UCSD-AML1 (cell line): Measurements from ENCODE around the gene PQBP1.
A peak's percentile ranks its signal among the peaks of the same experiment; 100 is the strongest.

Experiments used
- DNase-seq: peaks from one replicate; lab custom pipeline; 2025; ENCODE audit not compliant: unreplicated experiment; lab: John Stamatoyannopoulos, UW

PQBP1 gene

DNA sequence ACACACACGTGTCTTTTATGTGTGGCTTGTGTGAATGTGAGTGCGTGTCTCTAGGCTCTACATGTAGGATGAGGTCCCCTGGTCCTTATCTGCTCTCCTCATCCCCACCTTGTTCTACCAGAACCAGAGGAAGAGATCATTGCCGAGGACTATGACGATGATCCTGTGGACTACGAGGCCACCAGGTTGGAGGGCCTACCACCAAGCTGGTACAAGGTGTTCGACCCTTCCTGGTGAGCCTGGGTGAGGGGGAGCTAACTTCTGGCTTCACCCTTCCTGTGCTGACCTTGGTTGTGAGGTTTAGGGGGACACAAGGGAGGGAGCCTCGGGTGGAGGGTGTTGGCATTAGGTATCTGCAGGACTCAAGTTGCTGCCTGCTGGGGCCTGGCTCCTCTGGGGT, 3.3 kb downstream of the PQBP1 start:
- no peak for DNase-seq

DNA sequence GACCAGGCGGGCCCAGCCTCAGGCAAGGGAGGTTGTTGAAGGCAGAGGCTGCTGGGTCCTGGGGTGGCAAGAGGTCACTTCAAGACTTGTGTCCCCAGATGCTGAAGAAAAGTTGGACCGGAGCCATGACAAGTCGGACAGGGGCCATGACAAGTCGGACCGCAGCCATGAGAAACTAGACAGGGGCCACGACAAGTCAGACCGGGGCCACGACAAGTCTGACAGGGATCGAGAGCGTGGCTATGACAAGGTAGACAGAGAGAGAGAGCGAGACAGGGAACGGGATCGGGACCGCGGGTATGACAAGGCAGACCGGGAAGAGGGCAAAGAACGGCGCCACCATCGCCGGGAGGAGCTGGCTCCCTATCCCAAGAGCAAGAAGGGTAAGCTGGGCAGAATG, 4.4 kb downstream of the PQBP1 start:
- no peak for DNase-seq

DNA sequence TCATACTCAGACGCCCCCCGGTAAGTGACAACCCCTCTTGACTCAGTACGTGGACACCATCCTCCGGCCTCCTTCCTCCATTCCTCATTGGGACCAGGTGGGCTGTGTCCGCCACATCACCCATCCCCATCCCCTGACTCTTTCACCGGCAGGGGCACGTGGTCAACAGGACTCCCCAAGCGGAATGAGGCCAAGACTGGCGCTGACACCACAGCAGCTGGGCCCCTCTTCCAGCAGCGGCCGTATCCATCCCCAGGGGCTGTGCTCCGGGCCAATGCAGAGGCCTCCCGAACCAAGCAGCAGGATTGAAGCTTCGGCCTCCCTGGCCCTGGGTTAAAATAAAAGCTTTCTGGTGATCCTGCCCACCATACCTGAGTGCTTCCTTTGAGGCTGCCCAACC, 5.0 kb downstream of the PQBP1 start:
- no peak for DNase-seq

DNA sequence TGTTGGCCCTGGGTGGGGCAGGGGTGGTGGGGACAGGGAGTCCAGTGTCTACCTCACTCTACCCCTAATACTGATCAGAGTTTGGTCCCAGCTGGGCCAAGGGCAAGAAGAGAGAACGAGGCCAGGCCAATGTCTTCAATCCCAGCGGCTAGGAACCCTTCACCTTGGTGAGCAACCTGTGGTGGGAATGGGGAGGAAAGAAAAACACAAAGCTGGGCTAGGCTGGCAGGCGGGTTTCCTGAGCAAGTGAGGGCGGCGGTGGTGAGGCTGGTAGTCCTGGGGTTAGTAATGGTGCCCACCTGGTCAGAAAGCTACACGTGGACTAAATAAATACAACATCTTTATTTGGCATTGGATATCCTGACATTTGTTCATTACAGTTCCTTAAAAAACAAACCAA, 5.6 kb downstream of the PQBP1 start:
- no peak for DNase-seq

DNA sequence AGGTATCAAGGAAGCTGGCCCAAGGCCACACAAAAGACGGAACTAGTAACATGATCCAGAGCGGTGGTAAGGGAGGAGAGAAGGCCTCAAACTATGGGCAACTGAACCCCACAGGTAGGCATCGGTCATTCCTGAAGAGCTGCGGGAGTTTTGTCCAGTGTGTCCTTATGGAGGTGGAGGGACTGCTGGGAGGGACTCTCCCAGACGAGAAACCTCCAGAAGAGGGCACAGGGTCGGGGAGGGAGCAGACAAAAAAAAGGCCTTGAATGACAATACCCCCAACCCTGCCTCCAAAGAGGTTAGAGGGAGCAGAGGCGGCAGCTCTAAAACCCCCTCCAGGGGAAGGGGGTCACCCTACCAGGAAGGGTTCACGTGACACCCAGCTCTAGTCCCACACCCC, 6.5 kb downstream of the PQBP1 start:
- DNase-seq = no peak

DNA sequence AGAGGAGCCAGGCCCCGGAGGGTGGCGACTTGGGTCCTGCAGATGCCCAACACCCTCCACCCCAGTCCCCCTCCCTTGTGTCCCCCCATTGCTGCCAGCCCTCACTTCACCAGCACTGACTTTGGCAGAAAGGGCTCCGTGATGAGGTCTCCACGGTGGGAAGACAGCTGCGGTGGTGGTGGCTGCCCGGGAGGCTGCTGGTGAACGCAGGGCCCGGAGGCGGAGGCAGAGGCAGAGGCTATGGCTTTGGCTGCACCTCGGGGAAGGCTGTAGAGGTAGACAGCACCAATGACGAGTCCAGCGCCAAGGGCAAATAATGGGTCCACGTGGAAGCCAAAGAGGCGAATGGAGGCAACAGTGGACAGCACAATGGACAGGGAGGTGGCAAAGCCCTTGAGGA, 6.9 kb downstream of the PQBP1 start:
- no peak for DNase-seq

DNA sequence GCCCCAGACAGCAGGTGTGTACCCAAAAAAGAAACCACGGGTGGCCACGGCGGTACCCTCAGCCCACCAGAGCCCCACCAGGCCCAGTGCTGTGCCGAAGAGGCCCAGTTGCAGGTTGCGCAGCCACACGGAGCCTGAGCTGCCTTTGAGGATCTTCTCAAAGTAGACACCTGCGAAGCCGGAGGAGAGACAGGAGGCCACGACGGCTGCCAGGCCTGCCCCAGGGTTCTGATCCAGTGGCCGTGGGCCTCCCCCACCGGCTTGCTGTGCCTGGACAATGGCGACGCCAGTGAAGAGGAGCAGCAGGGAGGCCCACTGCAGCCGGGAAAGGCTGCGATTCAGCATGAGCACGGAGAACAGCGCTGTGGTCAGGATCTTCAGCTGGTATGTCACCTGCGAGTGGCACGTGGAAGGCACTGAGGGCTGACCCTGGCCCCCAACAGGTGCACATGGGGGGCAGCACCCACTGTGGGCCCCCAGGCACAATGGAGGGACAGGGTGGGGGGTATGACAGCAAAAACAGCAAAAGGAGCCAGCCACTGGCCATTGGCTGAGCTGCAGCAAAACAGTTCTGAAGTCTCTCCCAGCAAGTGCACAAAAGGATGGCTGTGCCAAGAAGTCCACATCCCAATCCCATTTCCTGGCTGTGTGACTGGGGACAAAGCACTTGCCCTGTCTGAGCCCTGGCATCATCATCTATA, 7.5 kb downstream of the PQBP1 start:
- DNase-seq = no peak

DNA sequence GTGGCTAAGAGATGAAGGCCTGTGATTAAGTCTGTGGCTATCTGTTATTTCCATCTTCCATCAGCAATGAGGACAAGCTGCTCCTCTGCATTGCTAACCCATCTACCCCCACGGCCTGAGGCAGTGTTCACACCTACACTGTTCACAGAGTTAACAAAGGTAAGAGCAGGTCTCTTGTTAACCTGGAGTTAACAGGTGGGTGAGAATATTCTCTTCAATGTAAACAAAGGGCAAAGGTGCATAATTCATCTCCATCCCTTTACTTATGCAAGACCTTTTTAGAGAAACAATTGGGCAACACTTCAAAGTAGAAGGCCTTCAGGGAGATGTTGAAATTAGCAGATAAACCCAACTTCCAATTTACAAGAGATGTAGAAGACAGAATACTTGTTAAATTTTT, 10.9 kb downstream of the PQBP1 start:
- DNase-seq = no peak

DNA sequence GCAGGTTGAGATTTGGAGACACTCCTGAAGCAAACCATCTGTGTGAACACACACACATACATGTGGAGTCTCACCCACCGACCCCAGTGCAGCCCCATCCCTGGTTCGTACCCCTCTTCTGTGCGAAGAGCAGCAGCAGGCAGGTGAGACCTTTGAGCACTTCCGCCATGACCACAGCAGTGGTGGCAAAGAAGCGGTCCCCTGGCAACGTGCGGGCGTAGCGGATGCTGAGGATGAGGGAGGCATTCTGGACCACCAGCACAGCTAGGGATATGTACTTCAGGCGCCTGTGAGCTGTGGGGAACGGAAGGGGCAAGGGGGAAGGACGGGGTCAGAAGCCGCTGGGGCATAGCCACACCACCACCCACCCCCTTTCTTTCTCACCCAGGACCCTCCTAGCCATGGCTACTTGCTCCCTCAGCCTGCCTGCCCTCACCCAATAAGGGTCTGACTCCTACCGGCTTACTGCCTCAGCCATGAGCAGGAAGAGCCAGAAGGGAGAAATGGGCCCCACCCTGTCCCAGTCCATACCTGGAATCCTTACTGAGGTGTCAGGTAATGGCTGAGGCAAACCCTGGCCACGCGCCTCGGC, 12.1 kb downstream of the PQBP1 start:
- no peak for DNase-seq

DNA sequence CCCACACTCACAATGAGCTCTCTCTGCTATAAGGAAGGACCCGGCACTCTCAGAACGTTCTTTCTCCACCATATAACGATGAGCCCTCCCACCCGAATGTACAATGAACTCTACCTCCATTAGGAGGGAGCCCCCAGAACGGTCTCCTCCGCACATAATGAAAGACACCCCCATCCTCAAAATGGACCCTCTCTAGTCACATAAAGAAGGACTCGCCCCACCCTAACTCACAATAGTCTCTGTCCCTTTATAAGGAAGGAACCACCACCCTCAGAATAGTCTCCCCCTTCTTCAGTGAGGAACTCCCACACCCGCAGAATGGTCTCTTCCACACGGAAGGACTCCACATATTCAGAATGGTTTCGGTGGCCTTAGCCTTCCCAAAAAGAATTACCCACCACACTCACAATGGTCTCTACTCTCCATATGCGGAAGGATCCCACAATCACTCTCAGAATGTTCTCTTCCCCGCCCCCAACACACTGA, 13.2 kb downstream of the PQBP1 start:
- DNase-seq = no peak

DNA sequence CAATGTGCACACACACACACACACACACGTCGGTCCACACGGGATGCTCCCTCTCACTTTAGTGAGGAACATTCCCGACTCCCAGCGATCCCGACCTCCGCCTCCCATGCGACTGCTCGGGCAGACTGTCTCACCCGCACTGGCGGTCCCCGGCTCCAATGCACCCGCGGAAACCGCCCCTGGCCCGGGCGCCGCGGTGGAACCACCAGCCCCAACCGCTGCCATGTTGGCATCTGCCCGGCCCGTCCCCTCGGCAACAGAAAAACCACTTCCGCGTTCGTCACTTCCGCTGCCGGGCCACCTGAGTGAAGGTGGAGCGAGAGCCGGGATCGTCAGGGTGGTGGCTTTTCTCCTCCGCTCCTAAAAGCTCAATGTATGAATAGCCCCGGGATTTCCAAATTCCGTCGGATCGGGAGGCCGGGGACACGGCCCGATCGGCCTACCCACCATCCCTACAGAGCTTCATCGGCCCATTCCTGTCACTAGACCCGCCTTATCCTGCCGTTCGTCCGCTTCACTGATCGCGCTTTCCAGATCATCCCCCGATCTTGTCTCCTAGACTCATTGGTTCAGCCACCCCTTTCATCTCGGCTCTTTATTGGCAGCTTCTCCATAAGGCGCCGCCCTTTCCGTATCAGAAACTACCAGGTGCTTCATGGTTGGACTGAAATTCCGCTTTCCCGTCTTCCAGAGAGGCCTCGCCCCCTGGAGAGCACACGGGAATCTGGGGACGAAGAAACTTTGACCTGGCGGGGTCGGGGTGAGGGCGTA, 13.9 kb downstream of the PQBP1 start, which contains the start of gene SLC35A2:
Gene SLC35A2 (minus strand): TSS at position 235 of the 771 bp plus-strand sequence. CDS start 10 bp downstream, at position 225.
- DNase-seq = peak; percentile 79

DNA sequence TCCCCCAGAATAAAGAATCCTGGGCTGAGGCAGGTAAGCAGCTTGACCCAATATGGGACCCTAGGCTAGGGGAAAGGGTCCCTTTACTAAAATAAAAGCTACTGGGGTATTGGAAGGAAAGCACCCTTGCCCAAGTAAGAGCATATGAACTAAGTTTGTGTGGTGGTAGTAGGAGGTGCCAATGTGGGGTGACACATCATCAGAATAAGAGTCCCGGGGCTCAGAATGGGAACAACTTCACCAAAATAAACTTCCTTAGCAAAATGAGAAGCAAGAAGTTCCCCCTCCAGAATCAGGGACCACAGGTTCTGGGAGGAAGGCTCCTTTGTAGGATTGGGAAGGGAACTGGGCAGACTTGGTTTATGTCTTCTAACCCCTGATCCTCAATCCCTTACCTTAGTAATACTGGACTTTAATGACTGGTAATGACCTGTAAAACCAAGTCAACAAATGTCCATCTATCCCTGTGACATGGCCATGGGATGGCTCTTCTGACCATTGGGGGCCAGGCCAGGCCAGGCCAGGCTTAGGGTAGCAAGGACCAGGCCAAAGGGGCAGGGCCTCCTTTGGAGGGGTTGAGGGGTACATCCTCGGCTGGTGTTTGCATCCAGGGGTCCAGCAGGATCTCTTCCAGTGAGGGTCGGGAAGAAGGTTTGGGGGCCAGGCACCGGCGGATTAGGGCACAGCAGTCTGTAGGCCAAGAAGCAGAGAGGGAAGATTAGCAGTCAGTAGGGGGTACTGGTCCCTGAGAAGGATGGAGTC, 16.1 kb downstream of the PQBP1 start:
- DNase-seq = no peak

DNA sequence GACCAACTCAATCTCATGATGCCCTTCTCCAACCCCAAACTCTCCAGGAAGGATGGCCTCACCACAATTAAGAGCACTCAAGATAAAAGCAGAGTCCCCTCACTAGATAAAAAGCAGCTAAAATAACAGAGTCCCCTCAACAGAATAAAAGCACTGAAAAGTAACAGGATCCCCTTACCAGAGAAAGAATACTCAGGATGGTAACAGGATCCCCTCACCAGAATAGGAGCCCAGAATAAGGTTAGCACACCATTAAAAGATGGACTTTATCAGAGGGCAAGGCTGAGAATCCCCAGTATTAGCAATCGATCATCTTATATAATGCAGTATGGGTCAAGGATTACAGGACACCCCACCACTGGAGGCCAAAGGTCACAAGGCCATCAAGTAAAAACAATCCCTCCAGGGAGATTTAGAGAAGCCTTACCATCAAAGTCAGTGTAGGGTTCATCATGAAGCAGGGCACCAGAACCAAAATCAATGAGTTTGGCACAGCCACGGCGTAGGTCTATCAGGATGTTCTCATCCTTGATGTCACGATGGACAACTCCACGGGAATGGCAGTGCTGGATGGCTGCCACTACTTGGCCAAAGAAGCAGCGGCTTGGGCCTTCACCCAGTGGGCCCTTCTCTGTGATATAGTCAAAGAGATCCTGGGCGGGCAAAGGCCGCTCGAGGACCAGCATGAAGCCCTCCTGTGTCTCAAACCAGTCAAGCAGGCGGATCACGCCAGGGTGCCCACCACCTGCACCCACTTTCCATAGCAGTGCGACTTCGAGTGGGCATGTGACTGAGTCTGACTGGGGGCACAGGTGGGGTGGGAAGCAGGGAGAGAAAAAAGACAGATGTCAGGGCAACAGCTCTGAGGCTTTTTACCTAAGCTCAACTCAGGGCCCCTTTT, 17.1 kb downstream of the PQBP1 start:
- no peak for DNase-seq

DNA sequence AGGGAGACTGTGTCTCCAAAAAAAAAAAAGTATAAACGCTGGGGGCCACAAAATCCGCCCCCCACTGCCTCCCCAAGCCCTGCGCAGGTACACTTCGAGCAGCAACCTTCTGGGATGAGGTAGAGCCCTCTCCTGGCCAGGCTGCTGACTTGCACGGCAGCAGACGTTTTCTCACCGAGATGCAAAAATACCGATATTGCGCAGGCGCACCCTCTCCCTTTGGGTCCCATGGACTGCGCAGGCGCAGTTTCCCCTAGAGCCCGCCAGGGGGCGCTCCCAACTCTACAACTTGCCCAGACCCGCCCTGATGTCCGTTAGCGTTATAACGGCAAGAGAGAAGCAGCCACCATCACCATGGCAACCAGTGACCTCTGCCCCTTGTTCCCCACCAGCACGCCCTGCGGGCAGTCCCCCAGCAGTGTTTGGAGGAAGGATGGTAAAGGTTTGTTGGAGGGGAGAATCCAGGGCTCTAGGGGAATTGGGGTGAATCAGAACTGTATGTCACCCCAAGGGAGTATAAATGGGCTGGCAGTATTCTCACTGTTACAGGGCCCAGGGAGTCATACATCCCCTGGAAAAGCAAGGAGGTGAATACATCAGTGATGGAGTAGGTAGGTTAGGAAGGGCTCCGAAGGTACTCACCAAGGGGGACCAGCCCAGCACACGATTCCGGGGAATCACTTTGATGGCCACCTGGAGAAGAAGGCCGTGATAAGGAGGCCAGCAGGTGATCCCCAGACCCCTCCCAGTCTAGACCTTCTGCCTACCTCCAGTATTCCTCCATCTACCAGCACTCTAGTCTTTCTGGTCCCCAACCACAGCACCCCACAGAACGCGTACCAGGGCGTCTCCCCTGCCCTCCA, 19.6 kb downstream of the PQBP1 start:
- peak; percentile 89 for DNase-seq

DNA sequence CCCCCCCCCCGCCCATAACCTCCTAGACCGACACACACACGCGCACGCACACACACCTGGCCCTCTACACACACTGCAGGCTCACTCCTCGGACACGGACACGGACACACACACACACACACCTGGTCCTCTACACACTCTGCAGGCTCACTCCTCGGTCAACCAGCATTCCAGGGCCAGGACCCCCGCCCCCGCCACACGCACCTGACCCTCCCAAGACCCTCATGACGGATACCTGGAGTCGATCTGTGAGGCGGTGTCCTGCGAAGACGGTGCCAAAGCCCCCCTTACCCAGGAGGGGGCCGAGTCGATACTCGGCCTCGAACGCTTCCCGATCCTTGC, 20.5 kb downstream of the PQBP1 start:
- DNase-seq = no peak

DNA sequence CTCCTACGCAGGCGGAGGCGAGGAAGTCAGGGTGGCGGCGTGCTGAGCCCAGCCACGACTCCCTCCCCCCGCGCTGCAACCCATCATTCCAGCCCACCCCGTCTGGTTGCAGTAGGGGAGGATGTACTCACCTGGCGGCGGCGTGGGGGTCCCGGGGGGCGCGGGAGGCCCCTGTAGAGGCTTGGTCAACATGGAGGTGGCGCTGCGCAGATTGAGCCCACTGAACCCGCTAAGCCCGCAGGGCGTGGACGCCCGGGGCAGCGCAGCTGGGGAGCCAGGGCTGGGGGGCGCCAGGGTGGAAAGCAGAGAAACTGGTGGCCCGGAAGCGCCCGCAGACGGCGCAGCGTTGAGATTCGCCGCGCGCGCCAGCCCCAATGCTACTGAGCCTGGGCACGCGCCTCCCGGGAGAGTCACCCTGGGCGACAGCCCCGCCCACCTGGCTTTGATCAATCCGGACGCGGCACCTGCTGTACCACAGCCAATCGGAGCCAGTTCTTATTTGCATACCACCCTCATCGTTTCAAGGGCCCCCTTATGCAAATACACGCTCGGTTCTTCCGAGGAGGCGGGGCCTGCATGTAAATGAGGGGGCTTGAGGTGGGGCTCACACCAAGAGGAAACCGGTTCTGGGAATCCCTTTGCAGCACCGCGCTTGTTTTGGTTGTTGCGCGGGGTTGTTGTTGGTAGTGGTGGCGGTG, 21.1 kb downstream of the PQBP1 start, which contains the start of gene PIM2:
Gene PIM2 (minus strand): TSS at position 382 of the 698 bp plus-strand sequence. CDS start 190 bp downstream, at position 192.
- peak; percentile 86 for DNase-seq

DNA sequence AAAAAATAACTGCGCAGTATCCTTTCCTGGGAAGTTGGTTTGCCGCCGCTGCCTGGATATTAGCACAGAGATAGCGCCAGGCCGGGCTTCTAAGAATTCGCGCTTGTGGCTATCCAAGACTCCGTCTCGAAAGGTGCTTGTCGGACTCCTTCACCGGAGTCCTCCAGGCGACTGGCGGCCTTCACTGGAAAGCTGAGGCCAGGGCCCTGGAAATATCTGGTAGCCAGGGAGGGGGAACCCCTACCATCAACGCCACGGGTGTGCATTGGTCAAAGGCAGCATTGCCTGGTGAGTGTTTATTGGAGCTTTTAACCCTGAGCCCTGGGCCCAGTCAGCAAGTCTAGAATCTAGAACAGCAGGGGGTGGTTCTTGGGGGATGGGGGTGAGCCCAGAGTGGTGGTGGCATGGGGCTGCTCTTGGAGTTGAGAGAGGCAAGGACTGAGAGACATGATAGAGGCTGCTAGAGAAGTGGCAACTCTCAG, 21.7 kb downstream of the PQBP1 start:
- no peak for DNase-seq

DNA sequence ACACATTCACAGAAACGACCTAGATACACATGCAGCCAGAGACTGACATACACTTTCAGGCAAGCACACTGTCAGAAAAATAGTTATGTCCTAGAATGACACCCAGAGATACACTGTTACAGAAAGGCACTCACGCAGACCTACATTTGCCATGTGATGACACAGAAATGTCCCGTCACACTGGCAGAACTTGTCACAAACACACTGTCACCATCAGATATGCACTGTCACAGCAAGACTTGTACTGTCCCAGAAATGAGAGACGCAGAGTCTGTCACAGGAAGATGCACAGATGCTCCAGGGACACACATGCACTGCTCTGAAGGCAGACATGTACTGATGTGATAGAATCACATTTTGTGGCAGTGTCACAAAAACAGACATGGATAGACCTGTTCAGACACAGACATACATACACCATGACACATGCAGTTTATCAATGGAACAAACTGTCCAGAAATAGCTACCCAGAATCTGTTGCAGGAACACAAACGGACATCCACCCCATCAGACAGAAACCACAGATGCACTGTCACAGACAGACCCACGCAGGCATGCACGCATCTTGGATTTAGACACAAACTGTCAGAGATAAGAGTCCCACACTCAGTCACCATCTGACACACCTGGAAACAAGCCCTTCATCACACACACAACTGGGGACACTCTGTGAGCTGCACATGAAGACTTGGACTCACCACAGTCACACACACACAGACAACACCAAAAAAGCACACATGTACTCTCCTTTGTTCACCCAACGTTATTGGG, 22.4 kb downstream of the PQBP1 start:
- no peak for DNase-seq
